Measurements from ENCODE around the gene GDF2. TPM values are rescaled to one million over a fixed set of nuclear protein-coding genes. Genes with fewer than 3 reads are reported as not detected.

GDF2 gene
- total and polyA plus RNA-seq, 2 experiments from 2014 or later = 0.39 TPM; not detected in 1

- TF ChIP-seq, protein P1, sequence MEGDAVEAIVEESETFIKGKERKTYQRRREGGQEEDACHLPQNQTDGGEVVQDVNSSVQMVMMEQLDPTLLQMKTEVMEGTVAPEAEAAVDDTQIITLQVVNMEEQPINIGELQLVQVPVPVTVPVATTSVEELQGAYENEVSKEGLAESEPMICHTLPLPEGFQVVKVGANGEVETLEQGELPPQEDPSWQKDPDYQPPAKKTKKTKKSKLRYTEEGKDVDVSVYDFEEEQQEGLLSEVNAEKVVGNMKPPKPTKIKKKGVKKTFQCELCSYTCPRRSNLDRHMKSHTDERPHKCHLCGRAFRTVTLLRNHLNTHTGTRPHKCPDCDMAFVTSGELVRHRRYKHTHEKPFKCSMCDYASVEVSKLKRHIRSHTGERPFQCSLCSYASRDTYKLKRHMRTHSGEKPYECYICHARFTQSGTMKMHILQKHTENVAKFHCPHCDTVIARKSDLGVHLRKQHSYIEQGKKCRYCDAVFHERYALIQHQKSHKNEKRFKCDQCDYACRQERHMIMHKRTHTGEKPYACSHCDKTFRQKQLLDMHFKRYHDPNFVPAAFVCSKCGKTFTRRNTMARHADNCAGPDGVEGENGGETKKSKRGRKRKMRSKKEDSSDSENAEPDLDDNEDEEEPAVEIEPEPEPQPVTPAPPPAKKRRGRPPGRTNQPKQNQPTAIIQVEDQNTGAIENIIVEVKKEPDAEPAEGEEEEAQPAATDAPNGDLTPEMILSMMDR (IDR thresholded peaks at IDR 0.05; ENCODE audit: poor library complexity) = no peak
- no peaks in the 10 kb centered on the region for H3K9me3 ChIP-seq (ENCODE audit: low read depth)
- no peaks in the 10 kb centered on the region for H3K27me3 ChIP-seq
- H3K9me2 ChIP-seq (replicated peaks; ENCODE audit: insufficient read depth) = no peaks in the 10 kb centered on the region
- H3K79me2 ChIP-seq = no peaks in the 10 kb centered on the region
- no peaks in the 10 kb centered on the region for H4K20me1 ChIP-seq (ENCODE audit: insufficient read depth, poor library complexity, severe bottlenecking)
- H3K27ac ChIP-seq = no peak overlapping the region
- H3K4me3 ChIP-seq = no peak overlapping the region
- WGBS (ENCODE audit: low lambda C conversion rate, missing lambda C conversion rate) = 83% methylated on average over 3 of the region's 3 CpGs
- no peak overlapping the region for H3K4me2 ChIP-seq
- no peaks in the 10 kb centered on the region for H3K36me3 ChIP-seq (replicated peaks; ENCODE audit: insufficient read depth, low read depth)
- no peak overlapping the region for H2AFZ ChIP-seq
- no peaks in the 10 kb centered on the region for H3K4me1 ChIP-seq (ENCODE audit: insufficient read depth)
- no peak for DNase-seq (ENCODE audit: low spot score)
These were observed 36.2 kb downstream of the GDF2 start for GRCh38 chr10:47358457-47358856.

- Histone ChIP-seq H3K4me3 (no peak overlapping the region), H3K9me2 (replicated peaks; ENCODE audit: insufficient read depth) (no peaks in the 10 kb centered on the region), H3K4me1 (ENCODE audit: insufficient read depth) (no peaks in the 10 kb centered on the region), H3K36me3 (replicated peaks; ENCODE audit: insufficient read depth, low read depth) (no peaks in the 10 kb centered on the region), H3K4me2 (no peak overlapping the region), H3K27ac (no peak overlapping the region), H3K79me2 (no peaks in the 10 kb centered on the region), H4K20me1 (ENCODE audit: insufficient read depth, poor library complexity, severe bottlenecking) (no peaks in the 10 kb centered on the region), H3K9me3 (ENCODE audit: low read depth) (no peaks in the 10 kb centered on the region), H3K27me3 (no peaks in the 10 kb centered on the region), H2AFZ (no peak overlapping the region)
- no peak for TF ChIP-seq EZH2phosphoT487 (IDR thresholded peaks at IDR 0.05; ENCODE audit: low read depth, severe bottlenecking, unreplicated experiment)
- TF ChIP-seq, protein P1 (IDR thresholded peaks at IDR 0.05; ENCODE audit: poor library complexity) = no peak
- TF ChIP-seq EZH2 (IDR thresholded peaks at IDR 0.05; ENCODE audit: borderline replicate concordance) = no peak
- DNase-seq (ENCODE audit: low spot score) = no peak
- 92% methylated on average over 2 of the region's 2 CpGs for WGBS (ENCODE audit: low lambda C conversion rate, missing lambda C conversion rate)
These were observed 36.8 kb downstream of the GDF2 start for GRCh38 chr10:47359101-47359500.

DNA sequence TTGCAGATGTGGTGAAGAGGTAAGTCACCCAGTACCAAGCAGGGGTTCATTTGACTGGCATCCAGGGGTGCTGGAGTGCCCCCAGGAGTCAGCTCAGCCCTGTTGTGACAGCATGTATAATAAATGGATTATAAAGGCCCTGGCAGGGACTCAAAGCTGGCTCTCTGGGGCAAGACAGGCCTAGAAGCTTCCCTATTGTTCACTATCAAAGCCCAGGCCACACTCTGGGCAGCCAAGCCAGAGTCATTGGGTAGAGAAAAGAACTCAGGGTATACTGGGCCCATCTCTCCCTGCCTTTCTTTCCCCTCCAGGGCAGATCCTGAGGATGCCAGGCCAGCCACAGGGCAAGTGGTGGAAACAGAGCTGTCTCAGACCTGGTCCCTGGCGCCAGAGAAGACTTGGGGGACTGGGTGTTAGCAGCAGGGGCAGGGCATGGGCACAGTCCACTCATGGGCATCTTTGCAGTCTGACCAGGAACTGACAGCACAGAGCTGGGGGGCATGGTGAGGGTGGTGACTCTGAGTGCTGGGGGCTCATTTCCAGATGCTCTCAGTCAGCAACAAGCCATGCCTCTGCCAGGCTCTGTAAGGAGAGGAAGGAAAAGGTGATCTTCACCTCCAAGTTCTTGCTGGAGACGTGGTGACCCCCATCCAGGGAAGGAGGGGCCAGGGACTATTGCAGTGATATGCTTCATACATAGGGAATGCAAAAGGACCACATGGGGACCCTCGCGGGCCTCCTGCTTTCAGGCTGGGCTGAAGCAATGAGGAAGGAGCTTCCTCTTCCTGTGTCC, 37.6 kb downstream of the GDF2 start:
- H3K27ac ChIP-seq = no peak overlapping the region
- H3K4me2 ChIP-seq = no peak overlapping the region
- no peak overlapping the region for H3K4me3 ChIP-seq
- no peaks in the 10 kb centered on the region for H3K79me2 ChIP-seq
- H3K4me1 ChIP-seq (ENCODE audit: insufficient read depth) = no peaks in the 10 kb centered on the region
- TF ChIP-seq EZH2phosphoT487 (IDR thresholded peaks at IDR 0.05; ENCODE audit: low read depth, severe bottlenecking, unreplicated experiment) (no peak), EZH2 (IDR thresholded peaks at IDR 0.05; ENCODE audit: borderline replicate concordance) (no peak)
- TF ChIP-seq, protein P1 (IDR thresholded peaks at IDR 0.05; ENCODE audit: poor library complexity) = no peak
- H4K20me1 ChIP-seq (ENCODE audit: insufficient read depth, poor library complexity, severe bottlenecking) = no peaks in the 10 kb centered on the region
- 90% methylated on average over 4 of the region's 4 CpGs for WGBS (ENCODE audit: low lambda C conversion rate, missing lambda C conversion rate)
- no peaks in the 10 kb centered on the region for H3K27me3 ChIP-seq
- no peaks in the 10 kb centered on the region for H3K9me2 ChIP-seq (replicated peaks; ENCODE audit: insufficient read depth)
- DNase-seq (ENCODE audit: low spot score) = no peak
- no peaks in the 10 kb centered on the region for H3K36me3 ChIP-seq (replicated peaks; ENCODE audit: insufficient read depth, low read depth)
- no peaks in the 10 kb centered on the region for H3K9me3 ChIP-seq (ENCODE audit: low read depth)
- H2AFZ ChIP-seq = no peak overlapping the region
